Activated effector memory CD4-positive, alpha-beta T cell treated with anti-CD3 and anti-CD28 coated beads, Interleukin-2, amount 50 U/mL, for 16 hours (primary cell): ENCODE results near the gene SSBP3.

ENCODE experiments used
- DNase-seq: peaks from one replicate; pipeline ENCODE4 v3.0.0-alpha.2; 2020

SSBP3 gene

DNA sequence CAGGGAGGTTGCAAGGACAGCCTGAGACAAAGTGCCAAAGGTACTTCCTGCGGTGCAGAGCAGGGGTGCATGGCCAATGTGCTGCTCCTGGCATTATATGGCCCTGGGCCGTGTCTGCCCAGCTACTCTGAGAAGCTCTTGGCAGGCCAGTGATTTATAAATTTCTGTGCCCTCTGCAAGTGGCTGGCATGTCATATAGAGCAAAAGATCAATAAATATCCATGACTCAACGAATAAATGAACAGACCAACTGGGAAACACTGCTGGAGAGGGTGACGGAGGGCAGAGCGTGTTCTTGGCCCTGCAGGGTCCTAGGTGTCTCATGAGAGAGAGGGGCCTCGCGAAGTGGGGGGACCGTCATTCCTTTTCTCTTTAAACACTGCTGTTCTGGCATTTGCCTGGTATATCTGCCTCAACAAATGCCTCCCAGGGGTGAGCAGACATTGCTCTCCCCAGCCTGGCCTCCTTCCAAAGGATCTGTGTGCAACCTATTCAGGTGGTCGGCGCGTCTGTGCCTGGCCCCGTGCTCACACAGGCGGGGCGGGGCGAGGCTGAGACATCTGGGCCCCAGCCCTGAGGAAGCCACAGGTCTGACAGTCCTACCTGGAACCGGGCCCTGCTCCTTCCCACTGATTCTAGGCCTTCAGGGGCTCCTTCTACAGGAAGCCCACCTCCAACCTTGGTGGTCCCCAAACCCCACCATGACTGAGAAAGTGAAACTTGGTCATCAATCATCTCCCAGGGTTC is 123.9 kb downstream of the SSBP3 start:
- no peak for DNase-seq

DNA sequence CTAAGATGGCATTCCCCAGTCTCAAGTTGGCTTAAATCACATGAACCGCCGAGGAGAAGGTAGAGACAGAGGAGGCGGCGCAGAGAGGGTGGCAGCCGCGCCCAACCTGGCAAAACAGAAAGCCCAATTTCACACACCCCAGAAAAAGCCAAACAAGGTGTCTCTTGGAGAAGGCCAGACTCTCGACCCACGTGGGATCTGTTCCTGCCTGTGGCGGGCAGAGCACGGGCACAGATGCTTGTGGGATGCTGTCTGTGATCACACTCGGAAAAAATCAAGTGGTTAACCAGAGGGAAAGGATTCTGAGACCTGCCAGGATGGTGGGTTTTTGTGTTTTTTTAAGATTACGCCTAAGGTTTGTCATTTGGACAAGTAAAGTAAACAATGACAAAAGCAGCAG is 125.5 kb downstream of the SSBP3 start:
- no peak for DNase-seq

GRCh38 chr1:54279457-54279856 is 126.7 kb downstream of the SSBP3 start:
- DNase-seq: no peak

- DNase-seq: no peak
These were observed 127.2 kb downstream of the SSBP3 start for GRCh38 chr1:54278941-54279422.

- no peak for DNase-seq
These were observed 128.5 kb downstream of the SSBP3 start for GRCh38 chr1:54277451-54278341.

DNA sequence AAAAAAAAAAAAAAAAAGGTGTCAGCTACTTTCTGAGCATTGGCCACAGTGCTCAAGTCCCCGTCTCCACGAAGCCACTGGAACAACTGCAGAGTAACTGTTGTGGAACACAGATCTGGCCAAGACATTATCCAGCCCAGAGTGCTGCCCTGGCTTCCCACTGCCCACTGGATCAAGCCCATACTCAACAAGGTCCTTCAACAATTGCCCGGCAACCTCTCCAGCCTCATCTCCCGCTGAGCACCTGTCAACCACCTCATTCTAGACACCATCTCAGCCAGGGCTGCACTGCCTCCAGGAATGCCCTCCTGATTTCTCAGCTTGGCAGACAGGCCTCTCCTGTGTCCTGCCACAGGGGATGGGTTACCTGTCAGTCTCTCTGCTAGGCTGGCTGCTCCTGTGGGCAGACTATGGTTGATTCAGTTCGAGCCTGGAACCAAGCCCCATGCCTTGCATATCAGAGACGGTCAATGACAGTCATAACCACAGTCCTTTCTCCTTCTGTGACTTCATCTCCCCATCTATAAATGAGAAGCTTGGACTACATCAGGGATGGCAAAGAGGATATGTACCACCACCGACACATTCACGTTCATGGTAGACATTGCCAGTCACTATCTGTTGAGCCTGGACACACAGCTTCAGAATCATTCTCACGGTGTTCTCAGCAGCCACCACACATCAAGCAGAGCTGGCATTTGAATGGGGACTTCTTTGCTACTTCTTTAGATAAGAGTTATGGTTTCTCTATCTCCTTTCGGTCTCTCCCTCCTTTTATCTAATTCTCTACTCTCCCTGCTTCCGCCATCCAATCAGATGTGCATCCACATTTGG is 129.4 kb downstream of the SSBP3 start:
- DNase-seq: no peak

DNA sequence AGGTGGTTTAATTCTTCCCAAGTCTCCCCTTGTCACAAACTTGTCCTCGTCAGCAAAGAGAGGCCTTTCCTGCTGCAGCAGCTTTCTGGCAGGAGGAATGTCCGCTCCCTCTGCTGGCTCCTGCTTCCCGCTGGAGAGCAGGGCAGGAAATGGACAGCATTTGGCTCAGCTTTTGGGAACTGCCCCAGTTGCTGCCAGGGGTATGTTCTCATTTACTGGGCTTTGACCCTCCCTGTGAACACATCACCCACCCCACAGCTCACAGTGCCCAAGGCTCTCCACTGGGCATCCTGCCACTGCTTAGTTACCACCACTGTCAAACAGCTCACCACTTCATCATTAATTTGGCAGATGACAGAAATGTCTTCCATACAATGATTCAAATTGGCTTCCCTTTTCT is 130.8 kb downstream of the SSBP3 start:
- no peak for DNase-seq

GRCh38 chr1:54274881-54275280 is 131.3 kb downstream of the SSBP3 start:
- DNase-seq: no peak

GRCh38 chr1:54274448-54274847 is 131.7 kb downstream of the SSBP3 start:
- no peak for DNase-seq

DNA sequence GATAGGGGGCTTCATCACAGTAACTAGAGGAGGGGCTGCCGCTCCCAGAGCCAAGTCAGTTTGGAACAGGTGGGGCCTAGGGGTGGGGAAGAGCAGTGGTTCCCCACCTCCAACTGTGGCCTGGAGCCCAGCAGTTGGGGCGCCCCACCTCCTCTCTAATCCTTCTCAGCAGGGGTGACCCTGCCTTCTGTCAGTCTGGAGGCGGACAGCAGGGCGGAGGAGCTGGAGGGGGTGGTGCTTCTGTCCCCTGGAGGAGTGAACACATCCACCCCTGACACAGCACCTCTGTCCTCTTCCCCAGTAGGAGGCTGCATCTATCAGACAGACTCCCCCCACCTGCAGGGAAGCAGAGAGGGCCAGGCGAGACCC is 132.4 kb downstream of the SSBP3 start:
- no peak for DNase-seq

DNA sequence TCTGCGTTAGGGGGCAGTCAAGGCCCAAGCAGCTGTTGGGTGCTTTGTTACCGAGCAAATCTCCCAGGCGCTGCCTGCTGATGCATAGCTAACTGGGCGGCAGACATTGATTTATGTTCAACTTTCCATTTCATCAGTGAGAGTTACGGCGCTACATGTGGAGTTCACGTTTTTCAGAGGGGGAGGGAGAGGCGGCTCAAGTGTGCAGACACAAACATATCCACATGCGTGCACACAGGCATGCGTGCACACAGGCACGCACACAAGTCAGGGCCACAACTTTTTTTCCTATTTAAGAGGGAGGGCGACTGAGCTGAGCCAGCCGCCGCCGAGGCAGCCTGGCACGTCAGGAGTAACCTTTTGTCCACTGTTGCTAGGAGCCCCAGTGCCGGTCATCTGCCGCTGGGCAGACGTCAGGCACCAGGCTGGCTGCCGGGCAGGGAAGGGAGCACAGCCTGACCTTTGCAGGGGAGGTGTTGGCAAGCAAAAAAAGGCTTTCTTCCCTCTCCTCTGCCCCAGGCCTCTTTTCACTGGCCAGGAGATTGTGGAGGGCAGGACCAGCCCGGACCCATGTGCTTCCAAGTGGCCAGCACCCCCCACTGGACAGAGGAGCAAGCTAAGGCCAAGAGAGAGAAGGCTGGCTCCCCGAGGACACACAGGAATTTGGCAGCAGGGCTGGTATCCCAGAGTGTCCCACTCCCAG is 133.0 kb downstream of the SSBP3 start:
- no peak for DNase-seq

GRCh38 chr1:54272772-54273091 is 133.5 kb downstream of the SSBP3 start:
- no peak for DNase-seq

DNA sequence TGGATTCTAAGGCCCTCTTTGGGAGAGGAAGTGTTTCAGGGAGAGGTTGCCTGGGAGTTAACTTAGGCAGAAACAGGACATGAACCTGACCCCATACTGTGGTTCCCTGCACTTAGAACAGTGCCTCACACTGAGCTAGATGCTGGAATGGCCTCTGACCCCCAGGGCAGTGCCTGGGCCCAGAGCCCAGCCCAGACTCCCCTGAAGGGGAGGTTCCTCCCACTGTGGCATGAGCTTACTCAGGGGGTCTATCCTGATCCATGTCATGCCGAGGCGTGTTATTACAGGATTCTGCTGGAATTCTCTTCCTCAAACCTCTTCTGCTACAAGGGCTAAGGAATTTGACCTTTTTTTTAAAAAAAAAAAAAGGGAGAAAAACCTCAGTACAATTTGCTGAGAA is 134.1 kb downstream of the SSBP3 start:
- no peak for DNase-seq

- DNase-seq: no peak
These were observed 134.9 kb downstream of the SSBP3 start for GRCh38 chr1:54271341-54271740.

DNA sequence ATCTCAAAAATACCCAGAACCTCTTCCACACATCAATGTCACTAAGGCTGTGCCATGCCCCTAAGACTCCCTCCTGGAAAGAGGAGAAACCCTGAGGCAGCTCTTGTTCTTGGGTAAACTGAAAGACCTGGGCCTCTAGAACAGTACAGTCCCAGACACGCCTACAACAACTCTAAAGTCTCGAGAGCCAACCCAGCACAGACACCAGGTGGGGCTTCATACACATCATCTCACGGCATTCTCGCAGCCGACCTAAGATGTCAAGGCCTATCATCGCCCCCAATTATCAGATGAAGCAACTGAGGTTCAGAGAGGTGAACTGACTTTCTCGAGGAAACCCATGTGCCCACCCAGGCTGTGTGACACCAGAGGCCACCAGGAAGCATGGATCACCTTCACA is 135.7 kb downstream of the SSBP3 start:
- no peak for DNase-seq

GRCh38 chr1:54268762-54269297 is 137.4 kb downstream of the SSBP3 start:
- no peak for DNase-seq

DNA sequence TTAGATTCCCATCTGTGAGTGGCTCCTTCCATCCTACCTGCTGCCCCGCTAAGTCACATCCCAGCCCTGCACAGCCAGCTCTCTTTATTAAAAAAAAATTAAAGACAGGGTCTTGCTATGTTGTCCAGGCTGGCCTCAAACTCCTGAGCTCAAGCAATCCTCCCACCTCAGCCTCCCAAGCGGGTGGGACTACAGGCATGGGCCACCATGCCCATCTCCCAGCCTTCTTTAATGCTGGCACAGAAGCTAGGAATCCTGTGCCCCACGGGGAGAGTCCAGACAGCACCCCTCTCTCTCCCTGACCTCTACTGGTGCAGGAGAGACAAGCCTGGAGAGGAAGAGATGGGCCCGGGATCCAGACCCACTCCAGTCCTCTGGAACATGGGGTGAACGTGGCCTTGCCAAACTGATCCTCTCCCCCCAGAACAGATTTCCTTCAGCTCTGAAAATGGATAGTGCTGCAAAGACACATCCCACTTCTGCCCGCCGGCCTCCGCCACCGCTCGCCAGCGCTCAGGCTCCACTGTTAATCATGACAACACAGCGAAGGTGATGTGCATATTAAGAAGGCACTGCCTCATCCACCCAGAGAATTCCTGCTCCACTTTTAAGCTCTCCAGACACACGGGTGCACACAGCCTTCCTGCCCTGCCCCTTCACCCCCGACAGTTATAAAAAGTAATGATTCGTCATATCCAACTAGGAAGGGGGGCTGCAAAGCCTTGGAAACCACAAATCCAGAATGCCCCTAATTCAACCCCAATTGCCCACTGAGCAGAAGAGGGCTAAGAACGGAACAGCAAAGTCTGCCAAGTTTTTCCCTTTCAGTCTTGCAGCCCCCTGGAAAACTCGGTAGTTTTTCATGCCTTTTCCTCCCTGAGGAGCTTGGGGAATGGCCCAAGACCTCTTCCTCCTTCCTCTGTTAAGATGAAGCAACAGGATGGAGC is 138.1 kb downstream of the SSBP3 start:
- DNase-seq: no peak

DNA sequence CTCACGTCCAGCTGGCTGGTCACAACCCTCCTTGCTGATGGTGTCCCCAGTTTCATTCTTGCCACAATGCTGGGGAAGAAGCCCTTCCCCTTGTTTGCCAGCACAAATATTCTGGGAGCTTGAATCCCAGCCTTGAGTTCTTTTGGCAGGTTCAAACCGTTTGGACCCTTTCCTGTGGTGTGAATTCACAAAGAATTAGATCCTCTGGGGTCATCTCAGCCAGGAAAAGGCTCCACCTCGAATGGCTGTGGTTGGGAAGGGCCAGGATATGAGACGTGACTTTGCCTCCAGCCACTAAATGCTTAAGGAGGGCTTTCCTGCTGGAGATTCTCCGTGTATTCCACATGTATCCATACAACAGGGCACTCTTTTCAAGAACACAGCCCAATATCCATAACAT is 139.3 kb downstream of the SSBP3 start:
- DNase-seq: no peak

- DNase-seq: no peak
These were observed 140.0 kb downstream of the SSBP3 start for GRCh38 chr1:54266195-54266594.

- DNase-seq: no peak
These were observed 140.5 kb downstream of the SSBP3 start for GRCh38 chr1:54265659-54266058.

- no peak for DNase-seq
These were observed 141.1 kb downstream of the SSBP3 start for GRCh38 chr1:54265126-54265525.
